GM18873 (cell line): ENCODE data around the gene INKA1.
"Not testable (repeated sequence)": the region's sequence is repeated elsewhere in the genome, so short reads cannot be mapped to it uniquely, and the experiment has no call there.

Source experiments
- ATAC-seq: cut with Tn5 transposase; IDR thresholded peaks from one replicate; pipeline ENCODE4 v1.9.1; 2021; ENCODE audit warnings: mild to moderate bottlenecking, moderate library complexity, moderate number of reproducible peaks; ENCODE audit not compliant: unreplicated experiment, low FRiP score

The INKA1 gene

GRCh38 chr3:49802719-49803464, at the start of gene INKA1:
Gene INKA1, plus strand, starts transcription at chr3:49803261. Its CDS starts 132 bp downstream, at chr3:49803393.
- peak; percentile 40 for ATAC-seq

GRCh38 chr3:49754536-49754935, 48.5 kb upstream of the INKA1 start:
- no peak for ATAC-seq

GRCh38 chr3:49756036-49756435, 47.0 kb upstream of the INKA1 start:
- ATAC-seq = no peak

- no peak for ATAC-seq
Observed at GRCh38 chr3:49757197-49757596, 45.9 kb upstream of the INKA1 start.

- ATAC-seq = no peak
Observed at GRCh38 chr3:49759226-49759625, 43.8 kb upstream of the INKA1 start.

- ATAC-seq = no peak
Observed at GRCh38 chr3:49761661-49762060, 41.4 kb upstream of the INKA1 start.

GRCh38 chr3:49763981-49764380, 39.1 kb upstream of the INKA1 start:
- no peak for ATAC-seq

- no peak for ATAC-seq
Observed at GRCh38 chr3:49769286-49769915, 33.7 kb upstream of the INKA1 start.

- ATAC-seq = no peak
Observed at GRCh38 chr3:49769926-49770325, 33.1 kb upstream of the INKA1 start.

- ATAC-seq = no peak
Observed at GRCh38 chr3:49771340-49771938, 31.6 kb upstream of the INKA1 start.

GRCh38 chr3:49772703-49773102, 30.4 kb upstream of the INKA1 start:
- no peak for ATAC-seq

GRCh38 chr3:49775538-49775937, 27.5 kb upstream of the INKA1 start:
- ATAC-seq = no peak

- ATAC-seq = not testable (repeated sequence)
Observed at GRCh38 chr3:49776101-49776500, 27.0 kb upstream of the INKA1 start.

- ATAC-seq = no peak
Observed at GRCh38 chr3:49779358-49780079, 23.5 kb upstream of the INKA1 start.

- ATAC-seq = no peak
Observed at GRCh38 chr3:49780080-49780974, 22.7 kb upstream of the INKA1 start.

- not testable (repeated sequence) for ATAC-seq
Observed at GRCh38 chr3:49780975-49781365, 22.1 kb upstream of the INKA1 start.

GRCh38 chr3:49781415-49782199, 21.5 kb upstream of the INKA1 start:
- ATAC-seq = no peak

- ATAC-seq = not testable (repeated sequence)
Observed at GRCh38 chr3:49782277-49782676, 20.8 kb upstream of the INKA1 start.
